GM21381 (cell line): Measurements from ENCODE around the gene OR1L8.
"Not testable (repeated sequence)": the region's sequence is repeated elsewhere in the genome, so short reads cannot be mapped to it uniquely, and the experiment has no call there.

Experiments
- ATAC-seq: cut with Tn5 transposase; IDR thresholded peaks from one replicate; pipeline ENCODE4 v1.9.1; 2021; ENCODE audit warnings: mild to moderate bottlenecking, moderate library complexity; ENCODE audit not compliant: unreplicated experiment

Gene OR1L8

GRCh38 chr9:122583284-122583683 is at the start of gene OR1L8:
Gene OR1L8 (minus strand): TSS chr9:122583384. CDS start chr9:122568477, 14,907 bp downstream.
- ATAC-seq = not testable (repeated sequence)

GRCh38 chr9:122619996-122620395 is 36.8 kb upstream of the OR1L8 start:
- ATAC-seq = no peak

GRCh38 chr9:122614362-122614761 is 31.2 kb upstream of the OR1L8 start, which contains the start of gene OR1Q1:
Gene OR1Q1 (plus strand): TSS chr9:122614738. CDS start chr9:122614738, 0 bp downstream.
- ATAC-seq = no peak

- no peak for ATAC-seq
Measured at GRCh38 chr9:122609804-122610203, 26.6 kb upstream of the OR1L8 start.

DNA sequence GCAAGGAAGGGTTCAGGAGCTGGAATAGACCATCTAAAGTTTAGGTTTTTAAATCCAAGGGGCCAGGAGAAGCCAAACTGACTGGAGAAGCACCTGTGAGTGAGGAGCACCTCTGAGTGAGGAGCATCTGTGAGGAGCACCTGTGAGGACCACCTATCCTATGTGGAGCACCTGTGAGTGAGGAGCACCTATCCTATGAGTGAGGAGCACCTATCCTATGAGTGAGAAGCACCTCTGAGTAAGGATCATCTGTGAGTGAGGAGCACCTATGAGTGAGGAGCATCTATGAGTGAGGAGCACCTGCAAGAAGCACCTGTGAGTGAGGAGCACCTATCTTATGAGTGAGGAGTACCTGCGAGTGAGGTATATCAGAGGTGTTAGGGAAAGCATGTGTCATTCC is 23.4 kb upstream of the OR1L8 start:
- no peak for ATAC-seq

GRCh38 chr9:122605691-122606090 is 22.5 kb upstream of the OR1L8 start:
- no peak for ATAC-seq

- no peak for ATAC-seq
Measured at GRCh38 chr9:122580360-122580759, 2.8 kb downstream of the OR1L8 start.

DNA sequence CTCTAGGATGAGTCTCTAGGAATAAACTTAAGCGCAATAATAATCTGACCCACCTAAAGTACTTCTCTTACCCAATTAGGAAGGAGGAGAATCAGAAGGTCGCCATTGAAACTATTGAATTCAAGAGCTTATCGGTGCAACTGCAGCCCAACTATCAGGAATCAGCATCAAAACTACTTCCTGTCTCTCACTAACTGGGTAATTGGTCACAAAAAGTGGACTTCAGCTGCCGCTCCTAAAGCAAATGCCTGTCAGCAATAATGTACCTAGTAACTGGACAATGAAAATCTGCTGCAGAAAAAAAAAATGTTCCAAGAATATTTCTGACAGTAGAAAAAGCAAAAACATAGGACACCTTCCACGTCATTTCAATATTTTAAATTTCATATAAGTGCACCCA is 3.3 kb downstream of the OR1L8 start:
- no peak for ATAC-seq

GRCh38 chr9:122572456-122572855 is 10.7 kb downstream of the OR1L8 start:
- no peak for ATAC-seq

- ATAC-seq = no peak
Measured at GRCh38 chr9:122567901-122568300, 15.3 kb downstream of the OR1L8 start.

GRCh38 chr9:122562134-122562760 is 20.9 kb downstream of the OR1L8 start:
- no peak for ATAC-seq

DNA sequence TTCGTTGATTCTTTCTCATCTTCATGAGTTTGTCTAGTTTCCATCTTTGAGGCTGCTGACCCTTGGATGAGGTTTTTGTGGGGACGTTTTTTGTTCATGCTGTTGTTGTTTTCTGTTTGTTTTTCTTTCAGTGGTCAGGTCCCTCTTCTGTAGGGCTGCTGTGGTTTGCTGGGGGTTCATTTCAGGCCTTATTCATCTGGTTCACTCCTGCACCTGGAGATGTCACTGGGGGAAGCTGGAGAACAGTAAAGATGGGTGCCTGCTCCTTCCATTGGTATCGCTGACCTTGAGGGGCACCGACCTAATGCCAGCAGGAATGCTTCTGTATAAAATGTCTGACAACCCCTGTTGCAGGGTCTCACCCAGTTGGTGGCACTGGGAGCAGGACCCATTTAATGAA is 21.7 kb downstream of the OR1L8 start:
- no peak for ATAC-seq

- ATAC-seq = no peak
Measured at GRCh38 chr9:122552812-122553211, 30.4 kb downstream of the OR1L8 start, which contains the start of gene OR1N2. Gene OR1N2 (plus strand): TSS chr9:122553112. CDS start chr9:122553212, 100 bp downstream.

- no peak for ATAC-seq
Measured at GRCh38 chr9:122551371-122551770, 31.8 kb downstream of the OR1L8 start.

DNA sequence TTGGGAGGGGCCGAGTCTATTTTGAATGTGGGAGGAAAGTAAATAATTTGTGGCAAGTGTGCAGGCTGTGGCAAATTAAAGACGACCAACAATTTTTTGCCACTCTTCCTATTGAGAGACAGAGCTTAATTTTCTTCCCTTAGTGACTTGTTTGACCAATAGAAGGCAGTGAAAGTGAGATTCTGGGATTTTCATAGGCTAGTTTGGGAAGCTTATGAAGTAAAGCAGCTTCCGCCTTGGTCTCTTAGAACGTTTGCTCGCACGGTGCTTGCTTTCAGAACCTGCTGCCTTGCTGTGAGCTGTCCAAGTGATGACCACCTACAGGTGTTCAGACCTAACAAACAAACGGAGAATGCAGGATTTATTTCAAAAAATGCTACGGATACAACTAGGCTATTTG is 37.0 kb downstream of the OR1L8 start:
- ATAC-seq = no peak

DNA sequence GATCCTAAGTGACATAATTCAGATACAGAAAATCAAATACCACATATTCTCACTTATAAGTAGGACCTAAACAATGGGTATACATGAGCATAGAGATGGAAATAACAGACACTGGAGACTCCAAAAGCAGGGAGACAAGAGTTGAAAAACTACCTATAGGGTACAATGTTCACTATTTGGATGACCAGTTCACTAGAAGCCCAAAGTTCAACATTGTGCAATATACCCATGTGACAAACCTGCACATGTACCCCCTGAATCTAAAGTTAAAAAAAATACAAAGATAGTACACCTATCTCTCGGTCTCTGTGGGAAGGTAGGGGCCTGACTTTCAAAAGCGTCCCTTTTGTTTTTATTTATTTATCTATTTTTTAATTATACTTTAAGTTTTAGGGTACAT is 44.4 kb downstream of the OR1L8 start:
- ATAC-seq = no peak

- ATAC-seq = not testable (repeated sequence)
Measured at GRCh38 chr9:122537066-122537465, 46.1 kb downstream of the OR1L8 start.

DNA sequence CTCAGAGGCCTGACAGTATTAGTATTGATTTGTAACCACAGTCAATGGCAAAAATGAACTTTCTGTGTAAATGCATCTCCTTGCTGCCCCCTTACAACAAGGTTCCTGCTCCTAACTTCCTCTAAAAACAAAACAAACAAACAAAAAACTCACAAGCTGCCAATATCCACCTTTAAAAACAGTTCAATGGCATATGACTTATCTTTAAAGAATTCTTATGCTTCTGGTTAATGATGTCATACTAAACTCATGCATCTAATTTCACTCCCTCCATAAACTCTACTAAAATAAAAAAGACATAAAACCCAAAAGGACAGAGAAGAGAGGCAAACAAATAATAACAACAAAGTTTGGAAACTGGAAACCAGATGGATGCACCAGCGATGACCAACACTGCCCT is 47.0 kb downstream of the OR1L8 start:
- no peak for ATAC-seq

DNA sequence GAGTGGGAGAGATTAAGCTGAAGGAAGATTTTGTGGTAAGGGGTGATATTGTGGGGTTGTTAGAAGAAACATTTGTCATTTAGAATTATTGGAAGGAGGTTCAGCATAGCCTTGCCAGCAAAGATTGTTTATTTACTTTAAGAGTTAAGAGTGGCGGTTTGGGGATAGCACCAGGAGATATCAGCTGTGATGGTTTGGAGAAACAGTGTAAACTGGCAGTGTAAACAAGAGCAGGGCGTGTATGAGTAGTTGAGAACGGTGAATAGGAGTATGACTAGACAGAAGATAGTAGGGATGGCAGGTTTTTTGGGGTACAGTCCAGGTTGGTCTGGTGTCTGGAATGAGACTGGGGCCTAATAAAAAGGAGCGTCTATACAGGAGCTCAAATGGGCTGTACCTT is 52.0 kb downstream of the OR1L8 start:
- not testable (repeated sequence) for ATAC-seq

DNA sequence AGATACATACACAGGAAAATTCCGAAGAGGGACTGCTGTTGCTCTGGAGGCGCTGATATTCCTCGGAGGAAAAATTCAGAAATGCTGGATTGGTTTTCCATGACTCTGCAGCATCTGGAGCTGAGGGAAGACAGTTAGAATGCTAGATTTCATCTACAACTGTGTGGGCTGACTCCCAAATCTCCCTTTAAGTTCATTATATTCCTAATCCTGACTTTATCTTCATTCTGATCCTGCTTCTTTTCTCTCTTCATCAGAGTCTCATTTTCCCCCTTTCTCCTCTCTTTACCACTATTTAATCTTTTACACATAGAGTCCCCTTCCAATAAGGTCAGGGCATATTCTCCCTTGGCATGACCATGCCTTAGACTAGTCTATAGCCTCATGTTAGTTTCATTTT is 56.0 kb downstream of the OR1L8 start, which contains the start of gene OR1N1:
TSS of gene OR1N1 (minus strand) at position 101 of the 400 bp plus-strand sequence. CDS start at position 101, 0 bp downstream.
- no peak for ATAC-seq

DNA sequence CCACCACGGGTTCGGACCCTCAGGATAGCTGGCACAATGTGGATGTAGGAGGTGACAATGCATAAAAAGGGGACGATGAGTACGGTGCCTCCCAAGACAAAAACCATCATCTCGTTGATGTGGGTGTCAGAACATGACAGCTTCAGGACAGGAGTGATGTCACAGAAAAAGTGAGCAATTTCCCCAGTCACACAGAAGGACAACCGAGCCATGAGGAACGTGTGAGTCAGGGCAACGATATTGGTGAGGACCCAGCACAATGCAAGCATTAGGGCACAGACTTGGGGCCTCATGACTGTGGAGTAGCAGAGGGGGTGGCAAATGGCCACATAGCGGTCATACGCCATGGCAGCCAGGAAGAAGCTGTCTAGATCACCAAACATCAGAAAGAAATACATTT is 56.6 kb downstream of the OR1L8 start:
- no peak for ATAC-seq

GRCh38 chr9:122519376-122519775 is 63.8 kb downstream of the OR1L8 start:
- ATAC-seq = no peak

DNA sequence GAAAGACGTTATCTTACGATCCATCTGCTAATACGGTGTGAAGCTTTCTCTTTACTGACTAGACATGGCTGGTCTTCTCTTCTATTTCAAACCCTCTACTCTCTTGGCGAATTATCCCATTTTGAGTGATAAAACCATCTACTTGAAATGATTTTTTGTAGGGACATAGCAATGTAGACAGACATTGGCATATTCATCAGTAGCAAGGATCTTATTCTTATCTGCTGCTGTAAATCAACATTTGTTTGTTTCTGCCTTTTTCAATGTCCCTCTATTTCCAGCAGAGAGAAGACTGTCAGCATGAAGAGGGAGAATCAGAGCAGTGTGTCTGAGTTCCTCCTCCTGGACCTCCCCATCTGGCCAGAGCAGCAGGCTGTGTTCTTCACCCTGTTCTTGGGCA is 64.3 kb downstream of the OR1L8 start, which contains the start of gene OR1J4:
TSS of gene OR1J4 (plus strand) at position 301 of the 400 bp plus-strand sequence. CDS start at position 301, 0 bp downstream.
- ATAC-seq = no peak
